GM21423 (cell line): ENCODE results near the gene CPNE7.
"Not testable (repeated sequence)": the region's sequence is repeated elsewhere in the genome, so short reads cannot be mapped to it uniquely, and the experiment has no call there.

ENCODE experiments used
- ATAC-seq: cut with Tn5 transposase; IDR thresholded peaks from one replicate; pipeline ENCODE4 v1.9.1; 2021; ENCODE audit warnings: mild to moderate bottlenecking, moderate library complexity; ENCODE audit not compliant: unreplicated experiment

CPNE7 gene

DNA sequence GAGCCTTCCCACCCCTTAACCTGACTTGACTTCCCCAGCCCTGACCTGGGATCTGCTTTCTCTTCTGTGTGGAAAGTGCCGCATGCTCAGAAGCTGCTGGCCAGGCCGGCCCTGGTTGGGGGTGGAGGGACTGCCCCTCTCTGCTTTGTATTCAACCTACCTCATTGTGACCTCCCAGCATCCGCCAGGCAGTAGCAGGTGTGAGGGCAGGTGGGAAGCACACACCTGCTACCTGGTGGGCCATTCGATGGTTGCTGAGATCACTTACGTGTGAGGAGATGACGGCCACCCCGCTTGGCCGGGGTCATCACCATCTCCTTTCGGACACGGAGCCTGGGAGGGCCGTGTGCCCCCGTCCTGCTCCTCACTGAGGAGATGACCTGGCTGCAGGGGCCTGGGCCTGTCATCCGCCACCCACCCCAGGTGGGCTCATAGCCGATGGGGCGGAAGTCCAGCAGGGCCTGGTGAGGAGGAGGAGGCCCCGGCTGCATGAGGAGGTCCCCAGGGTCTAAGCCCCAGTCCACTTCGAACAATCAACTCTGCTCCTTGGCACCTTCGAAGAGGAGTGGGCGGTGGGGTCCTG is 7.1 kb downstream of the CPNE7 start:
- no peak for ATAC-seq

DNA sequence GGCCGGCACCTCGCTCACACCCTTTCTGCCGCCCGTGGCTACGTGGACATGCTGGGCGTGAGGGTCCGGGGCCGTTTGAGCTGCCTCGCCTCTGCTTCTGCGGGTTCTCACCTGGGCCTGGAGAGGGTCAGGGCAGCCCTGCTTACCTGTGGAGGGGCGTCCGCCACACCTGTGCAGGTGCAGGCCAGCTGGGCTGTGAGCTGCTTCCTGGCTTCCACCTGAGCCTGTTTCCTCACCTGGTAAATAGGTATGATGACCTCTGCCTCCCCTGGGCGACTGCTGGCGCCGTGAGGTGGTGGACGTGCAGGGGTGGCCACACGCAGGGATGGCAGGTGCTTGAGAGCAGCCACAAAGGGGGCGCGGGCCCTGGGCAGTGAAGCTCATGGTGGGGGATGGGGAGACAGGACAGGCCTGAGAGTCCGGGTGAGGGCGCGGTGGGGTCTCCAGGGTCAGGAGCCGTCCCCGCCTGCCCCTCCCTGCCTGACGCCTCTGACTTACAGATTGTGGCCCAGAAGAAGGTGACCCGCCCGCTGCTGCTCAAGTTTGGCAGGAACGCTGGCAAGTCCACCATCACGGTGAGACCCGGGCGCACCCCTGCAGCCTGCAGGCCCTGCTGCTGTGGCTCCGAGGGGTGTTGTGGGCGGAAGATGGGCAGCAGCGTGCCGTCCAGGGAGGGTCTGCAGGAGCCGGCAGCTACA is 7.8 kb downstream of the CPNE7 start:
- ATAC-seq = no peak

DNA sequence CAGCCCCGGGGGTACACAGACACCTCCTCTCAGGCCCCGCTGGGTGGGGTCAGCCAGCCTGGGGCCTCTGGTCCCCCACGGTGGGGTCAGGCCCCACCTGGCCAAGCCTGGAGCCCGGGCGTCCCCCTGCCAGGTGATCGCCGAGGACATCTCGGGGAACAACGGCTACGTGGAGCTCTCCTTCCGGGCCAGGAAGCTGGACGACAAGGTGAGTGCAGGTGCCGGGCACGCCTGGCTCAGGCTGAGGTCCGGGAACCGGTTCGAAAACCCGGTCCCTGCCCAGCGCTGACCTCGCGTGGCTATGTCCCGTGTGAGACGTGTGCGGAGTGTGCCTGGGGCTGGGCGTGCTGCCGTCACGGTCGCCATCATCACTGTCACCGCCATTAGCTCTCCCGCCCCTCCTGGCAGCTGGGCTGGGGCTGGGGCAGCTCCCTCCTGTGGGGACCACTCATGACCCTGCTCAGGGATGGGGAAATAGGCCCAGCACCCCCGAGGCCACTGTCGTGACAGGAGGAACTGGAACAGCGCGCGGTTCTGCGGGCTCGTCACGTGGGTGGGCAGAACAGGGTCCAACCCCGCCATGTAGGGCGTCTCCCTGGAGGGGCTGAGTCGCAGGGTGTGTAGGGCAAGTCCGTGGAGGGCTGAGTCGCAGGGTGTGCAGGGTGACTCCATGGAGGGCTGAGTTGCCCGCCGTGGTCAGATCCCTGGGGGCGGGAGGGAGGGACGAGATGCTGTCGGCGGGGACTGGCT is 8.5 kb downstream of the CPNE7 start:
- no peak for ATAC-seq

DNA sequence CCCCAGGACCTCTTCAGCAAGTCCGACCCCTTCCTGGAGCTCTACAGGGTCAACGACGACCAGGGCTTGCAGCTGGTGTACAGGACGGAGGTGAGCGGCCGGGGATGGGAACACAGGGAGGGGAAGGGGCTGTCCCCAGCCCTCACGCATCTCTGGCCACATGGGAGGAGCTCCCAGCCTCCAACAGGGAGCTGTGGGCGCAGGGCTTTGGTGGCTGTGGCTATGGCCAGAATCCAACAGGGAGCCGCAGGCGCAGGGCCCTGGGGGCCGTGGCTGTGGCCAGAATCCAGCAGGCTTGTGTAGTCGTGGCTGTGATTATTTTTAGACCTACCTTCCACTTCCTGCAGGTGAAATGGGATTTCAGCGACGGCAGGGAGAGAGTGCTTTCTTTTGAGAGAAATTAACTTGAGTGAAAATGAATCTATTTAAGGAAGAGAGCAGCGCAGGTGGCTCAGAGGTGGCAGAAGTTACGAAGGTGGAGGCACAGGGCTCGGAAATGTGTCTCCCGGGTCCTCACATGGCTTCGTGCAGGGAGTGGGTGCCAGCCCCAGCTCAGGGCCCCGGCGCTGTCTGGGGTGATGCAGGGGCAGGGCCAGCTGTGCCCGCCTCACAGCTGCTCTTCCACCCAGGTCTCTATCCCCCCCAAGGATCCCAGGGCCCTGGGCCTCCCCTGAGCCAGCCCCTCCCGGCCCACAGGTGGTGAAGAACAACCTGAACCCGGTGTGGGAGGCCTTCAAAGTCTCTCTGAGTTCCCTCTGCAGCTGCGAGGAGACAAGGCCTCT is 9.4 kb downstream of the CPNE7 start:
- no peak for ATAC-seq

GRCh38 chr16:89586218-89586617 is 10.7 kb downstream of the CPNE7 start:
- no peak for ATAC-seq

DNA sequence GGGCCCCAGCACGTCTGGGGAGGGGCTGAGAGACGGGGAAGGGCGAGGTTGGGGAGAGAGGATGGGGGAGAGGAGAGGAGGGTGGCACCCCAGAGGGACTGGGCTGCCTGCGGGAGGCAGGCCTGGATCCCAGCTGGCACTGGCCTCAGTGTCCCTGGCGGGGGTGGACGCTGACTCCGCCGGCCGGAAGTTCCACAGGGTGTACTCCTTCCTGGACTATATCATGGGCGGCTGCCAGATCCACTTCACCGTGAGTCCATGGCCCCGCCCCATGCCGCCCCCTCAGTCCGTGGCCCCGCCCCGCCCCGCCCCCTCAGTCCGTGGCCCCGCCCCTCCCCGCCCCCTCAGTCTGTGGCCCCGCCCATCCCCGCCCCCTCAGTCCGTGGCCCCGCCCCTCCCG is 11.3 kb downstream of the CPNE7 start:
- ATAC-seq = no peak

DNA sequence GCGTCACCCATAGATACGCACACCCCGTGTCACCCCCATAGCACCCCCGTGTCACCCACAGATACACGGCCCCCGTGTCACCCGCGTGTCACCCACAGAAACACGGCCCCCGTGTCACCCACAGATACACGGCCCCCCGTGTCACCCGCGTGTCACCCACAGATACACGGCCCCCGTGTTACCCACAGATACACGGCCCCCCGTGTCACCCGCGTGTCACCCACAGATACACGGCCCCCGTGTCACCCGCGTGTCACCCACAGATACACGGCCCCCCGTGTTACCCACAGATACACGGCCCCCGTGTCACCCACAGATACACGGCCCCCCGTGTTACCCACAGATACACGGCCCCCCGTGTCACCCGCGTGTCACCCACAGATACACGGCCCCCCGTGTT is 12.1 kb downstream of the CPNE7 start:
- ATAC-seq = not testable (repeated sequence)

DNA sequence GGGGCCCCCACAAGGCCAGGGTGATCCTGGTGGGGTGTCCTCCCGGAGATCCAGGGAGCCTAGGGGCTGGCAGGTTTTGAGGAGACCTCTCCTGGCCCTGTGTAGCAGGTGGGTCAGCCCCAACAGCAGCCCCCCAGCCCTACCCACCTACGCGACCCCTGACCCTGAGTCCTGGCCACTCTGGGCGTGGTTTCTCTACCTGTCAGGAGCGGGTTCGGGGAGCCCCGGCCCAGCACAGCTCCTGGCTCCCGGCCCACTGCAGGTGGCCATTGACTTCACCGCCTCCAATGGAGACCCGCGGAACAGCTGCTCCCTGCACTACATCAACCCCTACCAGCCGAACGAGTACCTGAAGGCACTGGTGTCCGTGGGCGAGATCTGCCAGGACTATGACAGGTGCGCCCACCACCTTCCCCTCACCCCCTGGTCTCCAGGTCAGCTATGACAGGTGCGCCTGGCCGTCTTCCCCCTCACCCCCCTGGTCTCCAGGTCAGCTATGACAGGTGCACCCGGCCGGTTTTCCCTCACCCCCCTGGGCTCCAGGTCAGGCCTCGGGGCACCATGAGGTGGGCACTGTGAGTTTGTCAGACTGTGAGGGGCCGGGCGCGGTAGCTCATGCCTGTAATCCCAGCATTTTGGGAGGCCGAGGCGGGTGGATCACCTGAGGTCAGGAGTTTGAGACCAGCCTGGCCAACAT is 13.0 kb downstream of the CPNE7 start:
- ATAC-seq = no peak

DNA sequence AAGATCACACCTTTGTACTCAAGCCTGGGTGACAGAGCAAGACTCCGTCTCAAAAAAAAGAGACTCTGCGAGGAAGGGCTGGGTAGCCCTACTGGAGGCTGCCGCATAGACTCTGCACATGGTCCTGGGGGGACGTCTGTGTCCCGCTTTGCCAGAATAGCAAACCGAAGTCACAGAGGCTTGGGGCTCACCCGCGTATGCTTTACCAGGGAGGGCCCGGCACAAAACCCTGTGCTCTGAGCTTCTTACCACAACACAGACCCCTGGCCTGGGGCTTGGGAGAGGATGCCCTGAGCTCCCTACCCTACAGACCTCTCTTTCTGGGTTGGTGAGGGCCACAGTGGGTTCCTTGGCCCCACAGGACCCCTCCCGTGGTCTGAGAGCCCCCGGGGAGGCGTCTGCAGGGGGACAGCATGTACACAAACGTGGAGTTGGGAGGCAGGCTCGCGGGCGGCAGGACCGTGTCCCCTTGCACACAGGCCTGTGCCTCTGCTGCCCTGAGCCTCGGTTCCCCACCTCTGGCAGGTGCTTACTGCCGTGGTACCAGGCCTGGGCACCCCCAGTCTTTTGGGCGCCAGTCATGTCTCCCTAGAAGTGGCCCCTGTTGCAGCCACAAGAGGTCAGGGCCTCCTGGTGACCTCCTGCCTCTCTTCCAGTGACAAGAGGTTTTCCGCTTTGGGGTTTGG is 13.8 kb downstream of the CPNE7 start:
- ATAC-seq = no peak

- ATAC-seq = no peak
Observed at GRCh38 chr16:89593841-89594240, 18.3 kb downstream of the CPNE7 start.

GRCh38 chr16:89595330-89596060 is 19.9 kb downstream of the CPNE7 start:
- no peak for ATAC-seq

DNA sequence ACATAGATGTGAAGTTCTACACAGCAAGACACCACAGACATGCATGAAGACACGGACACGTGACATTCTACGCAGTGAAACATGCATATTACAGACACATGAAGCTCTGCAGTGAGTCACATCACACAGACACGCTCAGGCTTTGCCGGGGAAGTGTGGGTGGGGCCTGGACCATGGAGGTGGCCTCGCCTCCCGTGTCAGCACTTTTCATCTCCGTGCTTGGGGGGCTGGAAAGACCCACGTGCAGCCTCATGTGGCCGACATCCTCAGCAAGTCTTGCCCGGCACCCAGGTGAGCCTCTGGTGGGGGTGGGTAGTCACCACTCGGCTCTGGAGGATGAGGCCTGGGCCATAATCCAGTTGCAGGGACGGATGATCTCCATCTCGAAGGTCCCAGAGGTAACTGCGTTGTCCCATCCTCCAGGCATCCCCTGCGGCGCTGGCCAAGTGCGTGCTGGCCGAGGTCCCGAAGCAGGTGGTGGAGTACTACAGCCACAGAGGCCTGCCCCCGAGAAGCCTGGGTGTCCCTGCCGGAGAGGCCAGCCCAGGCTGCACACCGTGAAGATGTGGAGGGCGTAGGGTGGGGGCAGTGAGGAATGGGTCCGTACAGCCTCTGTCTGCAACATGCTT is 20.6 kb downstream of the CPNE7 start:
- no peak for ATAC-seq

DNA sequence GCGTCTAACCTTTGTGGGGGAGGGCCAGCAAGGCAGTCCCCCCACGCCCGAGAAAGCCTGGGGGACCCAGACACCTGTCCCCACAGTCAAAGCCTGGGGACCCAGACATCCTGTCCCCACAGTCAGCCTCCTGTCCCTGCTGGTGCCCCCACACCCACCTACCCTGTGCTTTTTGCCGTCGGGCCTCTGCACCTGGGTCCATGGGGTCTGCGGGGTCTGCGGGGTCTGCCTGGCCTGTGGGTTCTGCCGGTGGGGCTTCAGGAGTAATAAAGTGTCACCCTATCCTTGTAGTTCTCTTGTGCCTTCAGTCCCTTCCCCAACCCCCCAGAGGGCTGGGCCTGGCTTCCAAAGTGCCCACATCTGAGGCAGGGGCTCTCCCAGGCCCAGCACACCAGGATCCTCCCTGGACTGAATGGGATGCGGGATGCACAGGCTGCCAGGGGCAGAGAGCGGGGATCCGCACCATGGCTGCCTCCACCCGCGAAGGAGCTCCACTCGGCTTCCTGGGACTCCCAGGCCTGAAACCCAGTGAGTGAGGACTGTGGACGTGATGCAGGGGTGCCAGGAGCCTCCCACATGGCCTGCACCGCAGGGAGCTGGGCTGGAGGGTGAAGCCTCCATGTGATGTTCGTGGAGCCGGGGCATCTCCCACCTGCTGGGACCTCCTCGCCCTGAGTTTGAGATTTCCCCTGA is 21.5 kb downstream of the CPNE7 start:
- ATAC-seq = no peak

DNA sequence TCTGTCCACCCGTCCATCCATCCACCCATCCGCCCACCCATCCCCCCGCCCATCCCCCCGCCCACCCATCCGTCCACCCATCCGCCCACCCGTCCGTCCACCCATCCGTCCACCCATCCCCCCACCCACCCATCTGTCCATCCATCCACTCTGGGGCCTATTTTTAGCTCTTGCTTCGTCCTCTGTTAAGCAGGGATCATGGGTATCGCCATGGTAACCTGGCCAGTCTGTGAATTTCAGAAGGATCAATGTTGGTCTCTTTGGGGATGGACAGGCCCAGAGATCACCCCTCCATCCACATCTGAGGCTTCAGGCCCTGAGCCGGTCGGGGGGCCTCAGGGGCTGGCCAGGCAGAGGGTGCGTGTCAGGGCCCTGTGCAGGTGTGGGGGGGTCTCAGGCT is 22.6 kb downstream of the CPNE7 start:
- no peak for ATAC-seq

DNA sequence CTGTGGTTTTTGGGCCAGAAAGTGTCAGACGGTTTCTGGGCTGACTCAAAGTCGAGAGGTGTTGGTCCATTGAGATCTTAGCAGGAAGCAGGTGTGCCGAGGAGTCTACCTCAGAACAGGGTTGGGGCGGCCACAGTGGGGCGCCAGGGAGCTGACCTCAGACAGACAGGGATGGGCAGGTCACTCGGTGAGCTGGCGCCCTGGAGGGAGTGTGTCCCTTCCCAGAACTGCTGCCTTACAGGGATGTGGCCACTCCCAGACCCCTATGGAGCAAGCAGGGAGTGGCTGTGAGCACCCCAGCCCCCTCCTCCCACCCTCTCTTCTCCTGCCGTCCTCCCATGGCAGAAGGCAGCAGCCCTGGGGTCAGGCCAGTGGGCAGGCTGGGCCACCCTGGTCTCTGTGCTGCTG is 23.9 kb downstream of the CPNE7 start:
- ATAC-seq = no peak

DNA sequence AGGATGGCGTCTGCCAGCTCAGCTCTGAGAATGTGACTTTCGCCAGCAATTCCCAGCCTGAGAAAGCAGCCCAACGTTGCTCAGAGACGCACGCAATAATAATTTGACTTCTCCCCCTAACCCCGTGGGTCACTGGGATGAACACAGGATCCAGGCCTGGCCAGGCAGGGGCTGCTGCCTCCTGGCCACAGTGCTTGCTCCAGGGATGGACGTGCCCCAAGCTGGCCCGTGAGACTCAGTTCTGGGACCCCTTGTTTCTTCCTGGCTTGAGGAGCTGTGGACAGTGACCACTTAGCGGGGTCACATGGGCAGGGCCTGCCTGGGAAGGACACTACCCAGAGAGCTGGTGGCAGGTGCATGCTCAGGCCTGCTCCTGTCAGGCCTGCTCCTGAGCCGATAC is 24.3 kb downstream of the CPNE7 start:
- ATAC-seq = no peak

- ATAC-seq = no peak
Observed at GRCh38 chr16:89600427-89600826, 24.9 kb downstream of the CPNE7 start.

DNA sequence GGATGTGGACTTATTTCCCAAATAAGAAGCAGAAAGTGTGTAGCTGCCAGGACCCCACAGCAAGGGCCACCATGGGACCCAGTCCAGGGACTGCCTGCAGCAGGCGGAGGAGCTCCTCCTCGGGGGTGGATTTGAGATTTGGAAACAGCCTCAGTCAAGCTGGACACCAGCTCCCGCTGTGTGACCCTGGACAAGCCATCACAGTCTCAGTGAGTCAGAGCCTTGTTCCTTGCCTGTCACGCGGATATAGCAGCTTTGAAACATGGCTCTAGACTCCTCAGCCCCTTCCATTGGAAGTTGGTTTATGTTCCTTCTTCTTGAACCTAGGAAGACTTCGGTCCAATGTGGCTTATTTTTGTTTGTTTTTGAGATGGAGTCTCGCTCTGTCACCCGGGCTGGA is 25.4 kb downstream of the CPNE7 start:
- no peak for ATAC-seq

- no peak for ATAC-seq
Observed at GRCh38 chr16:89601906-89602272, 26.3 kb downstream of the CPNE7 start.
